Bronchial epithelial cell (primary cell): Measurements from ENCODE around the gene LYST. TPM values are rescaled to one million over a fixed set of nuclear protein-coding genes. Genes with fewer than 3 reads are reported as not detected.
"Not testable (repeated sequence)": the region's sequence is repeated elsewhere in the genome, so short reads cannot be mapped to it uniquely, and the experiment has no call there.

Experiments
- DNase-seq: peaks from one replicate; pipeline ENCODE4 v3.0.0-alpha.2; 2010; ENCODE audit warnings: low read depth
- FAIRE-seq: peaks from 2 replicates; lab custom pipeline; 2011; peaks lifted over from hg19 to GRCh38; lab: Jason Lieb, UNC
- H3K27me3 ChIP-seq: 2 replicates; pipeline ENCODE4 v1.5.1; 2011; ENCODE audit warnings: low read length; ENCODE audit not compliant: control insufficient read depth, insufficient read depth
- H3K36me3 ChIP-seq: 2 replicates; pipeline ENCODE4 v1.5.1; 2011; ENCODE audit warnings: low read length; ENCODE audit not compliant: control insufficient read depth, insufficient read depth
- H3K4me3 ChIP-seq: 2 replicates; pipeline ENCODE4 v1.5.1; 2011; ENCODE audit warnings: mild to moderate bottlenecking, low read depth, low read length, control low read depth
- total RNA-seq: library from RNA; depleted of rRNA; stranded (reverse); fragments of >200 nt; gene quantifications from 2 replicates; pipeline ENCODE4 v1.2.1, GENCODE V29; 2014
- TF ChIP-seq, protein P1 (sequence below): IDR thresholded peaks from 2 replicates; pipeline ENCODE4 v1.5.1; 2011; ENCODE audit warnings: mild to moderate bottlenecking, moderate library complexity, low read length, control low read depth, inconsistent platforms; ENCODE audit not compliant: insufficient read depth, severe bottlenecking

Gene LYST
- total RNA-seq, 1 donor from 2014 or later, result 14.0 TPM

GRCh38 chr1:235757587-235758096 is 109.1 kb downstream of the LYST start:
- Histone ChIP-seq H3K27me3 (no peaks in the 10 kb centered on the region), H3K4me3 (no peak overlapping the region), H3K36me3 (no peaks in the 10 kb centered on the region)
- DNase-seq (no peak), FAIRE-seq (no peak)
- TF ChIP-seq, protein P1, sequence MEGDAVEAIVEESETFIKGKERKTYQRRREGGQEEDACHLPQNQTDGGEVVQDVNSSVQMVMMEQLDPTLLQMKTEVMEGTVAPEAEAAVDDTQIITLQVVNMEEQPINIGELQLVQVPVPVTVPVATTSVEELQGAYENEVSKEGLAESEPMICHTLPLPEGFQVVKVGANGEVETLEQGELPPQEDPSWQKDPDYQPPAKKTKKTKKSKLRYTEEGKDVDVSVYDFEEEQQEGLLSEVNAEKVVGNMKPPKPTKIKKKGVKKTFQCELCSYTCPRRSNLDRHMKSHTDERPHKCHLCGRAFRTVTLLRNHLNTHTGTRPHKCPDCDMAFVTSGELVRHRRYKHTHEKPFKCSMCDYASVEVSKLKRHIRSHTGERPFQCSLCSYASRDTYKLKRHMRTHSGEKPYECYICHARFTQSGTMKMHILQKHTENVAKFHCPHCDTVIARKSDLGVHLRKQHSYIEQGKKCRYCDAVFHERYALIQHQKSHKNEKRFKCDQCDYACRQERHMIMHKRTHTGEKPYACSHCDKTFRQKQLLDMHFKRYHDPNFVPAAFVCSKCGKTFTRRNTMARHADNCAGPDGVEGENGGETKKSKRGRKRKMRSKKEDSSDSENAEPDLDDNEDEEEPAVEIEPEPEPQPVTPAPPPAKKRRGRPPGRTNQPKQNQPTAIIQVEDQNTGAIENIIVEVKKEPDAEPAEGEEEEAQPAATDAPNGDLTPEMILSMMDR, result no peak

- FAIRE-seq, H3K36me3 ChIP-seq, DNase-seq, H3K4me3 ChIP-seq, H3K27me3 ChIP-seq: not testable (repeated sequence)
These were observed 112.5 kb downstream of the LYST start for GRCh38 chr1:235754186-235754585.

DNA sequence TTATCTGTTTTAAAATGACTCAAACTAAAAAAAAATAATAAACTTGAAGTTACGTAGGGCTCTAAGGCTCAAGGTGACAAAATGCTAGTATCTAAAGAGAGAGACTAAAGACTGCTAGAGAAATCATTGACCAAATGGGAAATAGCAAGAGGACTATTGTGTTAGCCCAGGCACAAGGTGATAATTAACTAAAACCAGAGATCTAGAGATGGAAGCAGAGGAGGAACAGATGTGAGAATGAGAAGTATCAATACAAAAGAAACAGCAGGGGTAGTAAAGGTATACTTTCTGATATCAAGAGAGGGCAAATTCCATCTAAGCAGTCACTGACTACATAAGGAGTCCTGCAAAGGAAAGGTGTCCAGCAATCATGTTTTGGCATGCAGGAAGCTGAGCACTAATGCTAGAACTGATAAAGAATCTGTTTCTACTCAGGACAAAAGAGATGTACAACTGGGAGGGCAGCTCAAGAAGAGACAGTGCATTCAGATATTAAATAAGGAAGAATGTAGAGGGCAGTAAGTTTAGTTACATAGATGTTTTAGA is 116.9 kb downstream of the LYST start:
- H3K27me3 ChIP-seq, result no peaks in the 10 kb centered on the region
- H3K36me3 ChIP-seq, result peaks cover 2% of the 10 kb centered on the region
- no peak overlapping the region for H3K4me3 ChIP-seq
- DNase-seq, result peak; percentile 58
- TF ChIP-seq, protein P1, result no peak
- FAIRE-seq, result no peak

- Histone ChIP-seq H3K27me3 (no peaks in the 10 kb centered on the region), H3K36me3 (peaks cover 2% of the 10 kb centered on the region), H3K4me3 (no peak overlapping the region)
- no peak for DNase-seq
- TF ChIP-seq, protein P1, result no peak
- FAIRE-seq, result no peak
These were observed 118.0 kb downstream of the LYST start for GRCh38 chr1:235748747-235749146.

DNA sequence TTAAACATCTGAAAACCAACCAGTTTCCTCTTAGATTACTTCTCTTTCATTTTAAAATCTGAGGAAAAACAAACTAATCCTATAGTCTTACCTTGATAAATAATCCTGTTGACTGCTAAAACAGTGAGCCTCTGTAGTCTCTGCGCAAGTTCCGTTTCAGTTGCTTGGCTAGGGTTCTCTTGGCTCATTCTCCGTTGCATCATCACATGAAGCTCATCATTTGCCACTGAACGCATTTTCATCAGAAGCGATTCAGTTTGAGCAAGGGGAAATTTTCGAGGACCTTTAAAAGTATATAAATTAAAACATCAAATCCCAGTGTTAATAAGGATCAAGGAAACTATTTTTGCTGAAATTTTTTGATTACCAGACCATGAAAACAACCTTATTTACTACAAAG is 120.5 kb downstream of the LYST start:
- H3K4me3 ChIP-seq, result no peak overlapping the region
- peaks cover 2% of the 10 kb centered on the region for H3K36me3 ChIP-seq
- no peaks in the 10 kb centered on the region for H3K27me3 ChIP-seq
- TF ChIP-seq, protein P1, result no peak
- FAIRE-seq (no peak), DNase-seq (no peak)

DNA sequence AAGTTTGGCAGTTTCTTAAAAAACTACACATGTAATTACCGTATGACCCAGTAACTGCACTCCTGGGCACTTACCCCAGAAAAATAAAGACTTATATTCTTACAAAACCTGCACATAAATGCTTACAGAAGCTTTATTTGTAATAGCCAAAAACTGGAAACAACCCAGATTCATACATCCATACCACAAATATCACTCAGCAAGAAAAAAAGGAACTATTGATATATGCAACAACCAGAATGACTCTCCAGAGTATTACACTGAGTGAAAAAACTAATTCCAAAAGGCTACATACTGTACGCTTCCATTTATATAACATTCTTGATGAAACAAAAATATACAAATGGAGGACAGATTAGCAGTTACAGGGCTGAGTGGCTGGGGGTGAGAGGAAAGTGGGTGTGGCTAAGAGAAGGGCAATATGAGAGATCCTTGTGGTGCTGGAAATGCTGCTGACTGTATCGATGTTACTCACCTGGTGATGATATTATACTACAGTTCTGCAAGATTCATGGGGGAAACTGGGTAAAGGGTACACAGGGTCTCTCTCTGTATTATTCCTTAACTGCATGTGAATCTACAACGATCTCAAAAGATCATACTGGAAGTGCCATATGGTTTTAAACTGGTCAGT is 121.1 kb downstream of the LYST start:
- TF ChIP-seq, protein P1, result no peak
- FAIRE-seq, result no peak
- Histone ChIP-seq H3K27me3 (no peaks in the 10 kb centered on the region), H3K4me3 (no peak overlapping the region), H3K36me3 (peaks cover 2% of the 10 kb centered on the region)
- no peak for DNase-seq
